Keratinocyte (primary cell): ENCODE measurements around the gene CCL26.
"Not testable (repeated sequence)": the region's sequence is repeated elsewhere in the genome, so short reads cannot be mapped to it uniquely, and the experiment has no call there.

ENCODE experiments used
- CTCF ChIP-seq, 3 experiments: IDR thresholded peaks in 1 of 3; conservative IDR thresholded peaks in 1 of 3; optimal IDR thresholded peaks in 1 of 3; 2 replicates in 2 of 3; 3 replicates in 1 of 3; pipeline versions ENCODE3 to v1.5.1; 2011; ENCODE audit warnings: low read length in 3 of 3, mild to moderate bottlenecking in 3 of 3, moderate library complexity in 2 of 3, control low read depth in 1 of 3, inconsistent platforms in 1 of 3; ENCODE audit not compliant: insufficient read depth in 2 of 3; ENCODE audit errors: extremely low read depth in 1 of 3
- EZH2 ChIP-seq: IDR thresholded peaks from one replicate; pipeline ENCODE4 v1.6.1; 2012; ENCODE audit warnings: inconsistent platforms, mild to moderate bottlenecking, low read length, moderate library complexity

GRCh38 chr7:75783058-75783457 is 11.0 kb upstream of the CCL26 start:
- not testable (repeated sequence) for TF ChIP-seq CTCF (optimal IDR thresholded peaks at IDR 0.05 in 1 of 3, IDR thresholded peaks at IDR 0.05 in 1 of 3, conservative IDR thresholded peaks at IDR 0.05 in 1 of 3; ENCODE audit: extremely low read depth in 1 of 3, insufficient read depth in 2 of 3, low read length in 3 of 3); EZH2
